ENCODE results near the gene SUGCT. TPM values are rescaled to one million over a fixed set of nuclear protein-coding genes. Genes with fewer than 3 reads are reported as not detected.

The SUGCT gene
- total and polyA plus RNA-seq, 7 donors: 2.4 to 7.3 (median 3.2) TPM

DNA sequence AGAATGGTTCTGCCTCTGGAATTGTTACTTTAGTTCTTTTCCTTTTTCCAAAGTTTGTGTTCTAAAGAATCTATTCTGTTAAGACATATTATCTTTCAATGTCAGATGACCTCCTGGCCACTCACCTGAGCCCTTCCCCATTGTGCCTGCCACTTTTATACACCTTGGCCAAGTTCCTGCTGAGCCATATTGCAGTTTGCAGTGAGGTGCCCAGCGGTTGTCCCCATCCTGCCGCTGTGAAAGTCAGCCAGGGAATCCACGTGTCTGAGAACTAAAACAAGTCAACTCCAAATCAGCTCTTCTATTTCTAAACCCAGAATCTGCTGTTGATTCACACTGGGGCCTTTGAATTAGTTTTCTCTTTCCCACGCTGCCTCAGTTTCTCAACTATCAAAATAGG, 641.1 kb downstream of the SUGCT start:
- intact Hi-C loops (cut with DNase I): no loop called here
- TF ChIP-seq, protein P1, sequence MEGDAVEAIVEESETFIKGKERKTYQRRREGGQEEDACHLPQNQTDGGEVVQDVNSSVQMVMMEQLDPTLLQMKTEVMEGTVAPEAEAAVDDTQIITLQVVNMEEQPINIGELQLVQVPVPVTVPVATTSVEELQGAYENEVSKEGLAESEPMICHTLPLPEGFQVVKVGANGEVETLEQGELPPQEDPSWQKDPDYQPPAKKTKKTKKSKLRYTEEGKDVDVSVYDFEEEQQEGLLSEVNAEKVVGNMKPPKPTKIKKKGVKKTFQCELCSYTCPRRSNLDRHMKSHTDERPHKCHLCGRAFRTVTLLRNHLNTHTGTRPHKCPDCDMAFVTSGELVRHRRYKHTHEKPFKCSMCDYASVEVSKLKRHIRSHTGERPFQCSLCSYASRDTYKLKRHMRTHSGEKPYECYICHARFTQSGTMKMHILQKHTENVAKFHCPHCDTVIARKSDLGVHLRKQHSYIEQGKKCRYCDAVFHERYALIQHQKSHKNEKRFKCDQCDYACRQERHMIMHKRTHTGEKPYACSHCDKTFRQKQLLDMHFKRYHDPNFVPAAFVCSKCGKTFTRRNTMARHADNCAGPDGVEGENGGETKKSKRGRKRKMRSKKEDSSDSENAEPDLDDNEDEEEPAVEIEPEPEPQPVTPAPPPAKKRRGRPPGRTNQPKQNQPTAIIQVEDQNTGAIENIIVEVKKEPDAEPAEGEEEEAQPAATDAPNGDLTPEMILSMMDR (IDR thresholded peaks at IDR 0.05): no peak
- no peaks in the 10 kb centered on the region for H3K36me3 ChIP-seq (ENCODE audit: insufficient read depth in 1 of 2, low read depth in 1 of 2)
- no peak for DNase-seq
- no peaks in the 10 kb centered on the region for H3K4me1 ChIP-seq
- no peak for ATAC-seq
- WGBS, 3 donors: 86 to 89% (median 89%) methylated on average over 4 of the region's 4 CpGs
- H3K4me3 ChIP-seq: no peak overlapping the region
- H3K27ac ChIP-seq: no peak overlapping the region
- H3K9me3 ChIP-seq: no peaks in the 10 kb centered on the region
- H3K27me3 ChIP-seq (ENCODE audit: insufficient read depth in 3 of 3, low read length in 2 of 3): no peaks in the 10 kb centered on the region

DNA sequence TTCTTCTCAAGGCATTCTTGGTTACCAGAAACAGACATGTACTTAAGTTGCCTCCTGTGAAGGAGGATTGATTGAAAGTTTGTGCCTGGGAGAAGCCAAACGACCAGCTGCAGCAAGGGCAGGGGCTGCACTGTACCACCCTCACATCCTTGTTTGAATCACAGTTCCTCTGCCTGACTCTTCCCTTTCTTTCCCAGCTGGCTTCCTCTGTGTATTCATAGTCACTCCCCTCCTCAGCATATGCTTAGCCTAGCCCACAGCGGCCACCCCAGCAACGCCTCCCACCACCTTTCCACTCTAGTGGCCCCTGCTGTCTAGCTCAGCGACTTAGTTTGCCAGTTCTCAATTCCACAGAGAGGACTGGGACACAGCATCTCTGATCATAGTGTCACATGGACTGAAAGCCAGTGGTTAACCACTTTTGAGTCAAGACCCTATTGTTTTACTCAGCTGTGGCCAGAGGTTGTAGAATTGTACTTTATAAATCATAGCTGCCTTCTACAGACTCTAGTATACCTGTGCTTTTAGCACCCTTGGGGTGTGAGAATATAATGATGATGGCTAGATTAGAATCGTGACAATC, 643.0 kb downstream of the SUGCT start:
- Histone ChIP-seq H3K27ac (no peak overlapping the region), H3K36me3 (ENCODE audit: insufficient read depth in 1 of 2, low read depth in 1 of 2) (no peaks in the 10 kb centered on the region), H3K4me3 (no peak overlapping the region), H3K27me3 (ENCODE audit: insufficient read depth in 3 of 3, low read length in 2 of 3) (no peaks in the 10 kb centered on the region), H3K9me3 (no peaks in the 10 kb centered on the region), H3K4me1 (no peaks in the 10 kb centered on the region)
- DNase-seq (no peak), ATAC-seq (no peak)
- intact Hi-C loops (cut with DNase I): no loop called here
- TF ChIP-seq, protein P1 (IDR thresholded peaks at IDR 0.05): no peak
- 68 to 76% (median 73%) methylated on average over 5 of the region's 5 CpGs for WGBS, 3 donors

DNA sequence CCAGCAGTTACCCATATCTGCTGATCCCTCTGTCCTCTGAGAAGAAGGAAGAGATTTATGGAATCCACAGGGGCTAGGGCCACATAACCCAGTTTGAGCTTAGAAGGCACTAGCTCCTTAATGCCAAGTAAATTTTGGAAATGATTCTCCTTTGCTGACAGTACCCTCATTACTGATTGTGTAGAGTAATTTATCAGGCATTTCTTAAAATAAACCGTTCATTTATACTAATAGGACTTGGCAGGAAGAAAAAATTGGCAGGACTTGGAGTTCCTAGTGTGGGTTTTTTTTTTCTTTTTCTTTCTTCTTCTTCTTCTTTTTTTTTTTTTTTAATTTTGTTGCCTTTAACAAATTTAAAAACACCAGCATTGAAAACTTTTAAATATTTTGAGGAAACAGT, 645.7 kb downstream of the SUGCT start:
- H3K9me3 ChIP-seq: no peaks in the 10 kb centered on the region
- ATAC-seq (no peak), DNase-seq (no peak)
- no peak overlapping the region for H3K4me3 ChIP-seq
- no peaks in the 10 kb centered on the region for H3K4me1 ChIP-seq
- H3K27ac ChIP-seq: no peak overlapping the region
- H3K36me3 ChIP-seq (ENCODE audit: insufficient read depth in 1 of 2, low read depth in 1 of 2): no peaks in the 10 kb centered on the region
- intact Hi-C loops (cut with DNase I): no loop called here
- H3K27me3 ChIP-seq (ENCODE audit: insufficient read depth in 3 of 3, low read length in 2 of 3): no peaks in the 10 kb centered on the region
- TF ChIP-seq, protein P1 (IDR thresholded peaks at IDR 0.05): no peak
- 8 to 23% (median 23%) methylated on average over 1 of the region's 1 CpG for WGBS, 3 donors

DNA sequence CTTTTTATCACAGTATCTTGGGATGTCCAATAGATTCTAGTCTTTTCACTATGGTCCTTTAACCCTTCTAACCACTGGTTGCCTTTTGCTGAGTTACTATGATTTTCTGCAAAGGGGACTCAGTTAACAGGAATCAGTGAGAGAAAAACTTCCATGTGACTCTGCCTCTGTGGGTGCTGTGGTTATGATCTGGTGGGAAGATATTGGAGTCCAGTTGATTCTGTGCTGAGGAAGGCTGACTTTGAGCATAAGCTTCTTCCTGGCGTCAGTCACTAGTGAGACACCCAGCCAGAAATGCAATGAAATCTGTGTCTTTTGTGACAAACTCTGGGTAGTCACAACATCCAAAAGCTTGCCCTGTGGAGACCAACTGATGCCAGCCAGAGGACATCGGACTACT, 648.0 kb downstream of the SUGCT start:
- no peak overlapping the region for H3K27ac ChIP-seq
- TF ChIP-seq, protein P1 (IDR thresholded peaks at IDR 0.05): no peak
- H3K27me3 ChIP-seq (ENCODE audit: insufficient read depth in 3 of 3, low read length in 2 of 3): no peaks in the 10 kb centered on the region
- DNase-seq (no peak), ATAC-seq (no peak)
- 94 to 98% (median 98%) methylated on average over 2 of the region's 2 CpGs for WGBS, 3 donors
- no peak overlapping the region for H3K4me3 ChIP-seq
- H3K9me3 ChIP-seq: no peaks in the 10 kb centered on the region
- intact Hi-C loops (cut with DNase I): no loop called here
- no peaks in the 10 kb centered on the region for H3K36me3 ChIP-seq (ENCODE audit: insufficient read depth in 1 of 2, low read depth in 1 of 2)
- no peaks in the 10 kb centered on the region for H3K4me1 ChIP-seq

DNA sequence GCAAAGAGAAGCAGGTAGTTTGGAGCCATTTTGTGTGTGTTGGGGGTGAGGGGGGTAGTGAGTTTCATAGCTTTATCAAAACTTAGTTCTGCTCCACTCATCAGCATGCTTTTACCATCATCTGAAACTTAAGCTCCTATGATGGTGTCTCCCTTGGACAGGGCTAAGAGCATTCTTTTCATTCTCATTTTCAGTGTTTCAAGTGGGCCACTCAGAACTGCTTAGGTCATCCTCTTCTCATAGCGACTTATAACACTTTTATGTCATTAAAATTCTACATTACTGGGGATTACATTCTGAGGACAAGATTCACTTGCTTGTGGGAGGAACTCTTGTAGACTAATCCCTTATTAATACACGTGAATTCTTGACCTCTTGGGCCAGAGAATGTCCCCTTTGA, 649.4 kb downstream of the SUGCT start:
- no peak for DNase-seq
- 55 to 75% (median 66%) methylated on average over 2 of the region's 2 CpGs for WGBS, 3 donors

More for the DNA sequence above, 649.4 kb downstream of the SUGCT start:
- intact Hi-C loops (cut with DNase I): no loop called here
- Histone ChIP-seq H3K4me3 (no peak overlapping the region), H3K27me3 (ENCODE audit: insufficient read depth in 3 of 3, low read length in 2 of 3) (no peaks in the 10 kb centered on the region), H3K9me3 (no peaks in the 10 kb centered on the region), H3K27ac (no peak overlapping the region), H3K36me3 (ENCODE audit: insufficient read depth in 1 of 2, low read depth in 1 of 2) (no peaks in the 10 kb centered on the region), H3K4me1 (no peaks in the 10 kb centered on the region)
- TF ChIP-seq, protein P1 (IDR thresholded peaks at IDR 0.05): no peak
- no peak for ATAC-seq
